Muscle of leg (tissue), 16 donors: ENCODE results near the gene GSX1. TPM values are rescaled to one million over a fixed set of nuclear protein-coding genes. Genes with fewer than 3 reads are reported as not detected.
"Not testable (repeated sequence)": the region's sequence is repeated elsewhere in the genome, so short reads cannot be mapped to it uniquely, and the experiment has no call there.

Source experiments
- DNase-seq: peaks from one replicate; pipeline ENCODE4 v3.0.0; 2013
- H3K27ac ChIP-seq: one replicate; pipeline ENCODE4 v1.5.1; 2013; ENCODE audit warnings: mild to moderate bottlenecking, low read length, control low read depth
- H3K27me3 ChIP-seq: one replicate; pipeline ENCODE4 v1.6.1; 2013; ENCODE audit warnings: low read length; ENCODE audit not compliant: control insufficient read depth, insufficient read depth
- H3K36me3 ChIP-seq: one replicate; pipeline ENCODE4 v1.6.1; 2013; ENCODE audit warnings: low read length; ENCODE audit not compliant: control insufficient read depth, insufficient read depth
- H3K4me1 ChIP-seq: one replicate; pipeline ENCODE4 v1.6.1; 2013; ENCODE audit warnings: low read length; ENCODE audit not compliant: control insufficient read depth, insufficient read depth
- H3K4me3 ChIP-seq: one replicate; pipeline ENCODE4 v1.5.1; 2013; ENCODE audit warnings: low read length, control low read depth
- H3K9me3 ChIP-seq: replicated peaks from 2 replicates; pipeline ENCODE4 v1.6.1; 2013; ENCODE audit warnings: low read depth, low read length; ENCODE audit not compliant: control insufficient read depth
- WGBS: methylation state at CpG from one replicate; pipeline ENCODE4 v1.1.5; 2013; ENCODE audit warnings: missing lambda C conversion rate; ENCODE audit not compliant: insufficient coverage; 5-methylcytosine and 5-hydroxymethylcytosine counted together
- long read RNA-seq, 11 donors: transcript quantifications; one replicate each; lab custom pipeline, GENCODE V29; 2026
- polyA plus RNA-seq, 8 donors: library from polyadenylated mRNA; unstranded; fragments of 120-200 nt; gene quantifications; one replicate each; pipeline versions ENCODE4 v1.2.1 to v1.2.3, GENCODE V29; 2013; ENCODE audit warnings: inconsistent platforms in 1 of 8, low replicate concordance in 1 of 8; ENCODE audit not compliant: insufficient read length in 8 of 8, insufficient read depth in 1 of 8
- total RNA-seq: library from RNA; stranded (reverse); fragments of 120-200 nt; gene quantifications from one replicate; pipeline ENCODE4 v1.2.4, GENCODE V29; 2013

The GSX1 gene
- not detected for total RNA-seq
- polyA plus RNA-seq: not detected
- long read RNA-seq, donor 1: 0 reads
- long read RNA-seq, donor 2: 0 reads
- long read RNA-seq, donor 3: 0 reads
- long read RNA-seq, donor 4: 0 reads
- long read RNA-seq, donor 5: 0 reads
- long read RNA-seq, donor 6: 0 reads
- long read RNA-seq, donor 7: 0 reads
- long read RNA-seq, donor 8: 0 reads
- long read RNA-seq, donor 9: 0 reads
- long read RNA-seq, donor 10: 0 reads
- long read RNA-seq, donor 11: 0 reads

DNA sequence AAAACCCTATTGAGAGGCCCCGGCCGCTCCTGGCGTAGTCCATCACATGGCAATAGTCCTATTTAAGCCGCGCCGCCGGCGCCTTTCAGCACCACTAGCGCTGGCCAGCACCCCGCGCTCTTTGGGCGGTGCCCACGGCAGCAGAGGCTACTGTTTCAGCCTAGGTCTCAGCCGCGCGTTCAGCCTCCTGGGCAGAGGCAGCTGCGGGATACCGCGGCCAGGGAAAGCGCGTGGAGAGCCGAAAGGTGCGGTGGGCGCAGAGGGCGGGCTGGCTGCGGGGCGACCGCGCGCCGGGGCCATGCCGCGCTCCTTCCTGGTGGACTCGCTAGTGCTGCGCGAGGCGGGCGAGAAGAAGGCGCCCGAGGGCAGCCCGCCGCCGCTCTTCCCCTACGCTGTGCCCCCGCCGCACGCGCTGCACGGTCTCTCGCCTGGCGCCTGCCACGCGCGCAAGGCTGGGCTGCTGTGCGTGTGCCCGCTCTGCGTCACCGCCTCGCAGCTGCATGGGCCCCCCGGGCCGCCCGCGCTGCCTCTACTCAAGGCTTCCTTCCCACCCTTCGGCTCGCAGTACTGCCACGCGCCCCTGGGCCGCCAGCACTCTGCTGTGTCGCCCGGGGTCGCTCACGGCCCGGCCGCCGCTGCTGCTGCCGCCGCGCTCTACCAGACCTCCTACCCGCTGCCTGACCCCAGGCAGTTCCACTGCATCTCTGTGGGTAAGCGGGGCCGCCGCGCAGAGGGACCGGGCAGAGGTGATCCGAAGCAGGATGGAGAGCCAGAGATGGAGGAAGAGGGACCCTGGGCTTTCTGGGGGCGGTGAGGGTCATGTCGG, at the start of gene GSX1:
Gene GSX1 (plus strand): TSS at position 91 of the 826 bp plus-strand sequence. CDS start 208 bp downstream, at position 299.
- no peaks in the 10 kb centered on the region for H3K9me3 ChIP-seq
- H3K27ac ChIP-seq: no peak within 1 kb of the TSS
- peaks cover 12% of the 10 kb centered on the region for H3K4me1 ChIP-seq
- H3K36me3 ChIP-seq: no peaks in the 10 kb centered on the region
- DNase-seq: peak; percentile 77
- no peak within 1 kb of the TSS for H3K4me3 ChIP-seq
- H3K27me3 ChIP-seq: peaks cover 98% of the 10 kb centered on the region
- under 1% methylated on average over 85 of the region's 87 CpGs for WGBS

DNA sequence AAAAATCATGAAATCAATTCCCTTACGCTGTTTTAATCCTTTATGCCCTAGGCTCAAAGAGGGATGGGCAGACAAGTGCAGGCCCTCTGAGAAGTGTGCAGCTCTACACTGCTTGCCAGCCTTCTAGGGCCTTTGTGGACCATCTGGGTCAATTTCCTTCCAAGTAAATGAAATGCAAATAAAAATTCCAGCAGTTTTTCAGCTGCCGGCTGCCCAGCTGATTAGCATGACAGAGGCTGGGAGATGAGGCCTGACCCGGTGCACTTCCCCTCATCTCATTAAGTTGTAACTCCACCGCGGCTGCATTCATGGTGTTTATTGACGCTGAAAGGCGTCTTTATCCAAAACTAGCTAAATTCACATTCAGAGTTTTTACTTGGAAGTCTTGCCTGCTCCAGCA, 47.5 kb upstream of the GSX1 start:
- Histone ChIP-seq H3K4me1 (no peaks in the 10 kb centered on the region), H3K36me3 (no peaks in the 10 kb centered on the region), H3K27ac (no peak overlapping the region), H3K4me3 (no peak overlapping the region), H3K27me3 (peaks cover 4% of the 10 kb centered on the region), H3K9me3 (no peaks in the 10 kb centered on the region)
- 13% methylated on average over 7 of the region's 7 CpGs for WGBS
- peak; percentile 21 for DNase-seq

DNA sequence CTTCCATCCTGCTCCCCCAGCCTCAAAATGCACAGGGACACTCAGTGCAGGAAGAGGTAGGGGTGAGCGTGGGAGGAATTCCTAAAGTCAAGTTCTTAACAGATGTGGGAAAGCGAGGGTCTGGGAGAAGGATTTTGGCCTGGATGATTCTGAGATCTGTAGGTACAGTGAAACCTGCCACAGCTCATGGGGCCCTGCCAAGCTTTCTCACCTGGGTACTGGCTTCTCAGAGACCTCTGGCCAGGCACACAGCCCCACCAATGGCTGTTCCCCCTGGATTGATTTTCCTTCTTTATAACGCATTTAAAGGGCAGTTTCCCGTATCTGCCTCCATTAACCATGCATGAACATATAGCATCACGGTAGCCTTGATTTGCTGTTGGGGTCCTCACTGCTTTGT, 47.0 kb upstream of the GSX1 start:
- peaks cover 4% of the 10 kb centered on the region for H3K27me3 ChIP-seq
- H3K36me3 ChIP-seq: no peaks in the 10 kb centered on the region
- no peak overlapping the region for H3K4me3 ChIP-seq
- WGBS: 53% methylated on average over 2 of the region's 5 CpGs
- H3K4me1 ChIP-seq: no peaks in the 10 kb centered on the region
- no peak overlapping the region for H3K27ac ChIP-seq
- no peaks in the 10 kb centered on the region for H3K9me3 ChIP-seq
- no peak for DNase-seq

DNA sequence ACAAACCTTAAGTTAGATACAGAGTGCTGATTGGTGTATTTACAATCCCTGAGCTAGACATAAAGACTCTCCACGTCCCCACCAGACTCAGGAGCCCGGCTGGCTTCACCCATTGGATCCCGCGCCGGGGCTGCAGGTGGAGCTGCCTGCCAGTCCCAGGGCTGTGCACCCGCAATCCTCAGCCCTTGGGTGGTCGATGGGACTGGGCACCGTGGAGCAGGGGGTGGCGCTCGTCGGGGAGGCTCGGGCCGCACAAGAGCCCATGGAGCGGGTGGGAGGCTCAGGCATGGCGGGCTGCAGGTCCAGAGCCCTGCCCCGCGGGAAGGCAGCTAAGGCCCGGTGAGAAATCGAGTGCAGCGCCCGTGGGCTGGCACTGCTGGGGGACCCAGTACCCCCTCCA, 44.1 kb upstream of the GSX1 start:
- not testable (repeated sequence) for DNase-seq, H3K27me3 ChIP-seq, H3K4me3 ChIP-seq, H3K4me1 ChIP-seq, H3K36me3 ChIP-seq, H3K27ac ChIP-seq, H3K9me3 ChIP-seq
- WGBS: 96% methylated on average over 21 of the region's 21 CpGs

DNA sequence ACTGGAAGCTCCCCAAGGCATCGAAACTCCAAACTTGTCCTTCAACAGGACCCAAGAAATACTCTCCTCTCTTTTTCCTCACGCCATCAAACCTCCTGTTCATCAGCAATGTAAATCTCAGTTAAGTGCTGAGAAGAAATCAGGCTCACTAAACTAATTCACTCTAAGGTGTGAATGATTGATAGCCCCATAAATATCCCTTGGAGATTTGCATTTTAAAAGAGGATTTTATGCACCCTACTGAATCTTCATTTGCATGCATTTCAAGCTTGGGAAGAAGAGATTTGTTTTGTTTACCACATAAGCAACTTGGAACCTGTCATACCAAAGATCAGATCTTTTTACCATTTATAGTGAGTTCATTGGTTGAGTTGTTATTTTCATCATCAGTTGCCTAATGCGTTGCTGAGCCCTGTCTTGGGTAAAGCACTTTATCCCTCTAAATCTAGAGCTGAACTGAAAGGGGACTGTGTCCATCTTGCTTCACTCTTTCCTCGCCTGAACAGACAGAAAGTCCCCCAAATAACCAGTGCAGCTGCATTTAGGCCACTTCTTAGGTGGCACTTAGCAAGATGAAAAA, 40.2 kb upstream of the GSX1 start:
- no peaks in the 10 kb centered on the region for H3K9me3 ChIP-seq
- 19% methylated on average over 2 of the region's 4 CpGs for WGBS
- no peak overlapping the region for H3K27ac ChIP-seq
- H3K27me3 ChIP-seq: peaks cover 4% of the 10 kb centered on the region
- no peak for DNase-seq
- H3K4me1 ChIP-seq: no peaks in the 10 kb centered on the region
- H3K36me3 ChIP-seq: no peaks in the 10 kb centered on the region
- H3K4me3 ChIP-seq: no peak overlapping the region

DNA sequence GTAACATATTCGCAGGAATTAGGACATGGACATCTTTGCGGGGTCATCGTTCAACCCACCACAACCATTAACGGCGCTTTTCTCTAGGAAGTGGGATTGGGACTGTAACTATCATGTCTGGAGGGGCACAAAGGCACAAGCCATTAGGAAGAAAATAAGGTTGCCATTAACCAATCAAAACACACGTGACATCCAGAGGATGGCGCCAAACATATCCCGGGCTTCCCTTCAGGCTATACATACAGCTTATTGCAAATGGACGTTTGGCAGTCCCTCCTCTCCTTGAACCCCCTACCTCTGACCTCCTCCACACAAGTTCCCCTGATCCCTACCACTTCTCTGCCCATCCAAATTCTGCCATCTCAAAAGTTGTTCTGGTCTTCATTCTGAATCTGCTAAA, 26.6 kb upstream of the GSX1 start:
- H3K4me3 ChIP-seq: no peak overlapping the region
- no peak overlapping the region for H3K27ac ChIP-seq
- no peaks in the 10 kb centered on the region for H3K9me3 ChIP-seq
- no peaks in the 10 kb centered on the region for H3K4me1 ChIP-seq
- H3K27me3 ChIP-seq: peaks cover 14% of the 10 kb centered on the region
- no peaks in the 10 kb centered on the region for H3K36me3 ChIP-seq
- WGBS: 63% methylated on average over 5 of the region's 9 CpGs
- DNase-seq: no peak

DNA sequence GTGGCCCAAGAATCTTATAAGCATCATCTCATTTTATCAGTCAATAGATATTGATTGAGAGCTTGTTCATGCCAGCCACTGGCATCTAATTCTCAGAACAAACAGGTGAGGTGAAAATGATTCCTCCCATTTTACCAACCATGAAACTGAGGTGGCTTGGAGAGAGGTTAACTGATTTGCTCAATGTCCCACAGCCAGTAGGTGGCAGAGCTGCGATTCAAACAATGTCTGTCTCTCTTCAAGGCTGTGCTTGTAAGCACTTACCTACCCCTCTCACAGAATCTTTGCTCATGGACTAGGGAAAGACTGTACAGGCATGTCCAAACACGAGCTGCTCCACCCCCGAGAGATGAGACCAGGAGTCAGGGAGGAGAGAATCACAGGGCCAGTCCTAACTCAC, 21.5 kb upstream of the GSX1 start:
- Histone ChIP-seq H3K4me3 (no peak overlapping the region), H3K27me3 (peaks cover 15% of the 10 kb centered on the region), H3K36me3 (no peaks in the 10 kb centered on the region), H3K27ac (no peak overlapping the region), H3K4me1 (no peaks in the 10 kb centered on the region), H3K9me3 (no peaks in the 10 kb centered on the region)
- WGBS: 0% methylated on average over 1 of the region's 3 CpGs
- no peak for DNase-seq

DNA sequence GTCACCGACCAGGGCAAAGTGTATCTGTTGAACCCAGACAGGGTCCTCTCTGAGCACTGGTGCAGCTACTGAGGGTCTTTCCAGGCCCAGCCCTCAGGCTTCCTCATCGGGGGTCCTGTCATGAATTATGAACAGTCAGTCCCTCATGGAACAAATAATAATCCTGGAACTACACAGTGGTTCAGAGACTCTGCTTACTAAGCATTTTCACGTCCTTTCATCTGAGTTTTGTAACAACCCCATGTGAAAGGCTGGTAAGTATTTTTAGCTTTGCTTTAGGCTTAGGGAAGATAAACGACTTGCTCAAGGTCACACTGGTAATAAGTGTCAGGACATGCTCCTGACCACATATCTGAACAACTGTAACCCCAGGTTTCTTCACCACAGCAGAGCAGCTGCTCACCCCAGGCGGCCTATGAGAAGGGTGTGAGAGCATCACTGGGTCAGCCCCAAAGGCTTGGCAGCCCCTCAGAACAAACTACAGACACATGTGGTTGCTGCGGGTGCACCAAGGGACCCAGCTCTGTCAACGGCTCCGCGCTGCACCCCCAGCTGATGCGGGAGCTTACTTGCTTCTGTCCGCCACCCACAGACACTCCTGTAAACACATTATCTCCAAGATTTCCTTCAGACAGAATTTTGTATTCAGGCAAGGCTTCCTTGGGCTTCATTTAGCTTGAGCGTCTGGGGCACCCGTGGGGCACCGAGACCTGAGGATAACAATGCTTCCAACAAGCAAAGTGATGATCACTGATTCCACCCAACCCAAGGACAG, 19.4 kb upstream of the GSX1 start:
- Histone ChIP-seq H3K9me3 (no peaks in the 10 kb centered on the region), H3K36me3 (no peaks in the 10 kb centered on the region), H3K4me3 (no peak overlapping the region), H3K27ac (no peak overlapping the region), H3K27me3 (peaks cover 27% of the 10 kb centered on the region), H3K4me1 (no peaks in the 10 kb centered on the region)
- 82% methylated on average over 8 of the region's 14 CpGs for WGBS
- no peak for DNase-seq

DNA sequence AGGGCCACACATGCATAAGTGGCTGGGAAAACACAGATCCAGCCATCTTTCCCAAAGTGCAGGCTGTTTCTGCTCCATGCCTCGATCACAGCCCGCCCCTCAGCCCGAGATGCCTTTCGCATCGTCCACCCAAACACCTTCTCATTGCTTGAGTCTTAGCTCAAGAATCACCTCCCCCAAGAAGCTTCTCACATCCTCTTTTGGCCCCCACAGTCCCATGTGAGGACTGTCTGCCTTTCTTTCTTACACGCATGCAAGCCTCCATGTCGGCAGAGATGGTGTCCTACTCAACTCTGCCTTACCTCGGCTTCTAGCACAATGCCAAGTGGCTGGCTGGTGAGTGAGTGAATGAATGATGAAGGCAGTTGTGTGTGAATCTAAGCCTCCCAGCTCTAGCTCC, 18.1 kb upstream of the GSX1 start:
- peaks cover 32% of the 10 kb centered on the region for H3K27me3 ChIP-seq
- 78% methylated on average over 5 of the region's 8 CpGs for WGBS
- DNase-seq: no peak

DNA sequence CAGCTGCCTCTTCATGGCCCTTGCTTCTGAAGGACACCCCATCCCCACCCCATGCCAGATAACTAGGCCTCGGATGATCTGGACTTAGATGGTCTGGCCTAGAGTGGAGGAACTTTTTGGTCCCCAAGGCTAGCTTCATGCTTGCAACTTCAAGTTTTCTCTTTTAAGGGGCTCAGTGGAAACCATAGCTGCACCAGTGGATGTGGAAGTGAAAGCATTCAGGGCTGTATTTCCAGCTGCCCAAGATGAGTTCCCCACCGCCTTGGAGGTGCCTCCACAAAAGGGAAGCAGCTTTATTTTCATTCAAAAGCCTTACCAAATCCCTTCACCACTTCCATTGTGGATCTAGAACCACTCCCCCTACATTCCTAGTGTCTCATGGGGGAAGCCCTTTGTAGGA, 17.6 kb upstream of the GSX1 start:
- H3K27me3 ChIP-seq: peaks cover 32% of the 10 kb centered on the region
- H3K27ac ChIP-seq: no peak overlapping the region
- no CpG with 5 or more reads among the region's 2 CpGs for WGBS

More for the DNA sequence above, 18.1 kb upstream of the GSX1 start:
- Histone ChIP-seq H3K4me1 (no peaks in the 10 kb centered on the region), H3K9me3 (no peaks in the 10 kb centered on the region), H3K4me3 (no peak overlapping the region), H3K36me3 (no peaks in the 10 kb centered on the region), H3K27ac (no peak overlapping the region)

More for the DNA sequence above, 17.6 kb upstream of the GSX1 start:
- Histone ChIP-seq H3K4me1 (no peaks in the 10 kb centered on the region), H3K36me3 (no peaks in the 10 kb centered on the region), H3K9me3 (no peaks in the 10 kb centered on the region), H3K4me3 (no peak overlapping the region)
- DNase-seq: no peak
